Measurements from ENCODE around the gene CNTN4.

- no peak for TF ChIP-seq POLR2AphosphoS5 (IDR thresholded peaks at IDR 0.05; ENCODE audit: low read depth)
- TF ChIP-seq CTCF (conservative IDR thresholded peaks at IDR 0.05; ENCODE audit: low read depth in 2 of 2), result no peak
- TF ChIP-seq EZH2 (IDR thresholded peaks at IDR 0.05; ENCODE audit: low read depth, unreplicated experiment), result no peak
- TF ChIP-seq EZH2phosphoT487 (IDR thresholded peaks at IDR 0.05; ENCODE audit: unreplicated experiment), result no peak
- TF ChIP-seq JUNB (IDR thresholded peaks at IDR 0.05; ENCODE audit: unreplicated experiment), result no peak
- TF ChIP-seq CREB1 (CRISPR knock-in tag; IDR thresholded peaks at IDR 0.05; ENCODE audit: low read depth), result no peak
- no peak for TF ChIP-seq REST (IDR thresholded peaks at IDR 0.05; ENCODE audit: unreplicated experiment)
Observed at GRCh38 chr3:3105815-3106214, 1007.1 kb downstream of the CNTN4 start.

Data from GM23338 (cell line).